ENCODE data around the gene MAST3. TPM values are rescaled to one million over a fixed set of nuclear protein-coding genes. Genes with fewer than 3 reads are reported as not detected.

Gene MAST3
- total and polyA plus RNA-seq, 2 of the 13 experiments (the other 11 are each of a cell fraction or from before 2014, with no cell fraction given) = 4.1 to 4.6 TPM

- TF ChIP-seq ZNF414 (CRISPR knock-in tag; IDR thresholded peaks at IDR 0.05) (no peak), ZSCAN20 (CRISPR knock-in tag; IDR thresholded peaks at IDR 0.05; ENCODE audit: borderline replicate concordance) (no peak), ZNF609 (CRISPR knock-in tag; IDR thresholded peaks at IDR 0.05; ENCODE audit: borderline replicate concordance) (no peak), ZNF678 (CRISPR knock-in tag; IDR thresholded peaks at IDR 0.05) (no peak), ZNF672 (CRISPR knock-in tag; IDR thresholded peaks at IDR 0.05) (no peak), CREB3 (CRISPR knock-in tag; IDR thresholded peaks at IDR 0.05) (no peak), RFX1 (IDR thresholded peaks at IDR 0.05) (no peak), POLR2G (IDR thresholded peaks at IDR 0.05; ENCODE audit: low read depth, low read length) (no peak), HOXA9 (CRISPR knock-in tag; IDR thresholded peaks at IDR 0.05; ENCODE audit: borderline replicate concordance) (no peak), MEF2D (CRISPR knock-in tag; IDR thresholded peaks at IDR 0.05) (peak; percentile 44; the same call in 1 of the 2 replicates), ZFY (CRISPR knock-in tag; IDR thresholded peaks at IDR 0.05) (peak; percentile 37; the same call in 1 of the 2 replicates), SP2 (CRISPR knock-in tag; IDR thresholded peaks at IDR 0.05) (peak; percentile 64), MBD4 (IDR thresholded peaks at IDR 0.05; ENCODE audit: borderline replicate concordance, low read length) (no peak), SNAPC5 (CRISPR knock-in tag; IDR thresholded peaks at IDR 0.05; ENCODE audit: borderline replicate concordance) (no peak), MTA1 (CRISPR knock-in tag; IDR thresholded peaks at IDR 0.05; ENCODE audit: borderline replicate concordance) (no peak), AHDC1 (CRISPR knock-in tag; IDR thresholded peaks at IDR 0.05; ENCODE audit: borderline replicate concordance) (no peak), EEA1 (CRISPR knock-in tag; IDR thresholded peaks at IDR 0.05; ENCODE audit: borderline replicate concordance) (no peak)
Observed at GRCh38 chr19:18100710-18101109, 3.1 kb downstream of the MAST3 start (continued).

Measured in HepG2 (cell line).